Panc1 (cell line): Measurements from ENCODE around the gene CDH13. TPM values are rescaled to one million over a fixed set of nuclear protein-coding genes. Genes with fewer than 3 reads are reported as not detected.

Experiments used
- ATAC-seq: fragments of 200-7000 bp; cut with Tn5 transposase; 2 replicates; pipeline ENCODE4 v1.9.1; 2020; ENCODE audit warnings: mild to moderate bottlenecking, moderate library complexity
- BruUV-seq: library from RNA; stranded (reverse); fragments of 400-500 nt; replicated peaks from 2 replicates; lab custom pipeline; 2021; lab: Mats Ljungman, UMichigan
- CTCF ChIA-PET: fragments of 300-600 bp; sonication (Branson Sonifier 250); formaldehyde crosslinking; loops from one replicate; lab custom pipeline; 2022; ENCODE audit warnings: antibody characterized with exemption; lab: Charles Lee
- POLR2A ChIA-PET: fragments of 300-600 bp; sonication (Branson Sonifier 250); formaldehyde crosslinking; loops from one replicate; lab custom pipeline; 2022; ENCODE audit warnings: antibody characterized with exemption; lab: Charles Lee
- DNase-seq: peaks from one replicate; pipeline ENCODE4 v3.0.0-alpha.2; 2010; ENCODE audit warnings: low read depth, low spot score
- H3K27ac ChIP-seq: 2 replicates; pipeline ENCODE4 v1.5.1; 2011; ENCODE audit warnings: mild to moderate bottlenecking, low read length, inconsistent platforms
- H3K27me3 ChIP-seq: fragments of 200-500 bp; sonication (Bioruptor generic); 2 replicates; pipeline ENCODE4 v1.6.0; 2014; ENCODE audit warnings: low read length, inconsistent platforms; ENCODE audit not compliant: control insufficient read depth, insufficient read depth
- H3K36me3 ChIP-seq: fragments of 200-500 bp; sonication (Bioruptor generic); 2 replicates; pipeline ENCODE4 v1.5.1; 2014; ENCODE audit warnings: inconsistent platforms, mild to moderate bottlenecking, low read length, moderate library complexity; ENCODE audit not compliant: control insufficient read depth, insufficient read depth
- H3K4me1 ChIP-seq: 2 replicates; pipeline ENCODE4 v1.5.1; 2011; ENCODE audit warnings: inconsistent platforms, mild to moderate bottlenecking, low read length, moderate library complexity; ENCODE audit not compliant: control insufficient read depth, insufficient read depth
- H3K4me3 ChIP-seq, 2 experiments: 2 replicates each; pipeline ENCODE4 v1.5.1; 2011 to 2012; ENCODE audit warnings: low read depth in 2 of 2, low read length in 2 of 2, mild to moderate bottlenecking in 2 of 2, inconsistent platforms in 1 of 2, moderate library complexity in 1 of 2
- H3K9me3 ChIP-seq: fragments of 200-500 bp; sonication (Bioruptor generic); 2 replicates; pipeline ENCODE4 v1.5.1; 2014; ENCODE audit warnings: low read depth, mild to moderate bottlenecking, inconsistent platforms, low read length, moderate library complexity; ENCODE audit not compliant: control insufficient read depth, insufficient read depth
- POLR2AphosphoS5 ChIP-seq: IDR thresholded peaks from 2 replicates; pipeline ENCODE4 v1.6.1; 2012; ENCODE audit warnings: mild to moderate bottlenecking, low read depth, low read length, moderate library complexity
- REST ChIP-seq, 2 experiments: IDR thresholded peaks; 2 replicates each; pipeline ENCODE4 v1.6.1; 2011 to 2012; ENCODE audit warnings: low read depth in 2 of 2, control low read depth in 1 of 2, low read length in 1 of 2, mild to moderate bottlenecking in 1 of 2, moderate library complexity in 1 of 2; ENCODE audit not compliant: insufficient read depth in 1 of 2
- SIN3A ChIP-seq: IDR thresholded peaks from 2 replicates; pipeline ENCODE4 v1.6.1; 2012; ENCODE audit warnings: low read depth, mild to moderate bottlenecking, low read length, moderate library complexity, borderline replicate concordance; ENCODE audit not compliant: insufficient read depth
- TCF7L2 ChIP-seq: IDR thresholded peaks from 2 replicates; pipeline ENCODE4 v1.6.1; 2011; ENCODE audit warnings: mild to moderate bottlenecking, low read depth, low read length, inconsistent platforms
- in situ Hi-C: cut with HindIII; loops from 2 replicates; pipeline ENCODE4 v1.10.0; 2016; ENCODE audit warnings: low sequenced_read_pairs, low pct_unique_long_range_greater_than_20kb
- intact Hi-C: fragments of 100-400 bp; cut with micrococcal nuclease; formaldehyde crosslinking; loops from one replicate; pipeline ENCODE4 v1.10.0; 2022; ENCODE audit not compliant: unreplicated experiment
- total RNA-seq: library from RNA; stranded (reverse); gene quantifications from one replicate; pipeline ENCODE4 v1.2.1, GENCODE V29; 2021; ENCODE audit not compliant: unreplicated experiment
- TF ChIP-seq, protein P1 (sequence below): fragments of 450-650 bp; IDR thresholded peaks from 2 replicates; pipeline ENCODE4 v1.5.1; 2017; ENCODE audit warnings: mild to moderate bottlenecking

The CDH13 gene
- total RNA-seq, 1 experiment from 2014 or later = not detected

DNA sequence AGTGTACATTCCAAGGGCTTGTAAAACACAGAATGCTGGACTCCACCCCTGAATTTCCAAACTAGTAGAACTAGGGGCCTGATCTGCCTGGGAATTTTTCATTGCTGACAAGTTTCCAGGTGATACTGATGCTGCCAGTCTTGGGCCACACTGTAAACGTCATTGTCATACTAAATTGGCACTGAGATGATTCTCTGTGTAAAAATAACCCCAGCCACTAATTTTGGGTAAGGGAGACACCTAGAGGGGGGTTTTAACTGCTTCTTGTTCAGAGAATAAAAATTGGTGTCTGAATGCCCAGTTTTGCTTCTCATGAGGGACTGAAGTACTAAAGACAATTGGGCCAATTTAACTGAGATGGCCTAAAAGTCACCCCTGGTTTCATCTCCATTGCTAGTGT lies 5.0 kb upstream of the CDH13 start:
- BruUV-seq = no TSS peak

GRCh38 chr16:82623241-82623640 lies 3.5 kb upstream of the CDH13 start:
- intact Hi-C loops = no loop called here
- H3K27me3 ChIP-seq = peaks cover 4% of the 10 kb centered on the region; the same call in 1 of the 2 replicates
- TF ChIP-seq, protein P1, sequence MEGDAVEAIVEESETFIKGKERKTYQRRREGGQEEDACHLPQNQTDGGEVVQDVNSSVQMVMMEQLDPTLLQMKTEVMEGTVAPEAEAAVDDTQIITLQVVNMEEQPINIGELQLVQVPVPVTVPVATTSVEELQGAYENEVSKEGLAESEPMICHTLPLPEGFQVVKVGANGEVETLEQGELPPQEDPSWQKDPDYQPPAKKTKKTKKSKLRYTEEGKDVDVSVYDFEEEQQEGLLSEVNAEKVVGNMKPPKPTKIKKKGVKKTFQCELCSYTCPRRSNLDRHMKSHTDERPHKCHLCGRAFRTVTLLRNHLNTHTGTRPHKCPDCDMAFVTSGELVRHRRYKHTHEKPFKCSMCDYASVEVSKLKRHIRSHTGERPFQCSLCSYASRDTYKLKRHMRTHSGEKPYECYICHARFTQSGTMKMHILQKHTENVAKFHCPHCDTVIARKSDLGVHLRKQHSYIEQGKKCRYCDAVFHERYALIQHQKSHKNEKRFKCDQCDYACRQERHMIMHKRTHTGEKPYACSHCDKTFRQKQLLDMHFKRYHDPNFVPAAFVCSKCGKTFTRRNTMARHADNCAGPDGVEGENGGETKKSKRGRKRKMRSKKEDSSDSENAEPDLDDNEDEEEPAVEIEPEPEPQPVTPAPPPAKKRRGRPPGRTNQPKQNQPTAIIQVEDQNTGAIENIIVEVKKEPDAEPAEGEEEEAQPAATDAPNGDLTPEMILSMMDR = no peak
- TF ChIP-seq SIN3A (no peak), REST (IDR thresholded peaks at IDR 0.05; ENCODE audit: insufficient read depth in 1 of 2, low read depth in 2 of 2, low read length in 1 of 2) (no peak), POLR2AphosphoS5 (no peak), TCF7L2 (no peak)
- DNase-seq (no peak), ATAC-seq (no peak)
- no peaks in the 10 kb centered on the region for H3K36me3 ChIP-seq
- no peak overlapping the region for H3K4me3 ChIP-seq
- CTCF ChIA-PET = no interaction called here
- in situ Hi-C loops = no loop called here
- H3K27ac ChIP-seq = no peak overlapping the region
- BruUV-seq = no TSS peak
- no peaks in the 10 kb centered on the region for H3K9me3 ChIP-seq
- POLR2A ChIA-PET = no interaction called here
- no peaks in the 10 kb centered on the region for H3K4me1 ChIP-seq

More for the DNA sequence above, 5.0 kb upstream of the CDH13 start:
- TF ChIP-seq POLR2AphosphoS5 (no peak), SIN3A (no peak), REST (IDR thresholded peaks at IDR 0.05; ENCODE audit: insufficient read depth in 1 of 2, low read depth in 2 of 2, low read length in 1 of 2) (no peak), TCF7L2 (no peak)
- TF ChIP-seq, protein P1 = no peak
- Histone ChIP-seq H3K36me3 (no peaks in the 10 kb centered on the region), H3K27ac (no peak overlapping the region), H3K27me3 (peaks cover 3% of the 10 kb centered on the region; the same call in 1 of the 2 replicates), H3K4me3 (no peak overlapping the region), H3K9me3 (no peaks in the 10 kb centered on the region), H3K4me1 (no peaks in the 10 kb centered on the region)
- ChIA-PET POLR2A (no interaction called here), CTCF (no interaction called here)
- in situ Hi-C loops = no loop called here
- DNase-seq = no peak
- intact Hi-C loops = no loop called here
- no peak for ATAC-seq
